Central memory CD8-positive, alpha-beta T cell (primary cell): ENCODE measurements around the gene TMEM132D.

Experiments
- ATAC-seq: fragments of 150-1000 bp; cut with Tn5 transposase; replicated peaks from 2 replicates; pipeline ENCODE4 v1.10.0; 2022; ENCODE audit warnings: mild to moderate bottlenecking, moderate FRiP score, moderate number of reproducible peaks; ENCODE audit not compliant: poor library complexity, severe bottlenecking; ENCODE audit errors: extremely low read depth
- DNase-seq, 2 donors: peaks; one replicate each; pipeline ENCODE4 v3.0.0; 2021; ENCODE audit warnings: low spot score in 2 of 2
- H3K27ac Mint-ChIP-seq: one replicate; pipeline ENCODE4 v1.8.0; 2022; ENCODE audit warnings: low read depth, mild to moderate bottlenecking, moderate library complexity, mixed read lengths
- H3K27me3 Mint-ChIP-seq: one replicate; pipeline ENCODE4 v1.8.0; 2022; ENCODE audit warnings: mixed read lengths
- H3K36me3 Mint-ChIP-seq: one replicate; pipeline ENCODE4 v1.8.0; 2022; ENCODE audit warnings: mild to moderate bottlenecking, moderate library complexity, mixed read lengths; ENCODE audit not compliant: insufficient read depth
- H3K4me1 Mint-ChIP-seq: one replicate; pipeline ENCODE4 v1.8.0; 2022; ENCODE audit warnings: mixed read lengths
- H3K4me3 Mint-ChIP-seq: one replicate; pipeline ENCODE4 v1.8.0; 2022; ENCODE audit warnings: mild to moderate bottlenecking, moderate library complexity, mixed read lengths
- H3K9me3 Mint-ChIP-seq: one replicate; pipeline ENCODE4 v1.8.0; 2022; ENCODE audit warnings: mixed read lengths

Gene TMEM132D

GRCh38 chr12:129687731-129688130 is 216.1 kb downstream of the TMEM132D start:
- Mint-ChIP-seq H3K9me3 (peaks cover 13% of the 10 kb centered on the region), H3K27me3 (no peaks in the 10 kb centered on the region), H3K27ac (no peak overlapping the region), H3K36me3 (no peaks in the 10 kb centered on the region), H3K4me1 (no peaks in the 10 kb centered on the region), H3K4me3 (no peak overlapping the region)
- DNase-seq = no peak
- ATAC-seq = no peak

- Mint-ChIP-seq H3K36me3 (no peaks in the 10 kb centered on the region), H3K27ac (no peak overlapping the region), H3K4me1 (no peaks in the 10 kb centered on the region), H3K4me3 (no peak overlapping the region), H3K9me3 (peaks cover 19% of the 10 kb centered on the region), H3K27me3 (no peaks in the 10 kb centered on the region)
- DNase-seq (no peak), ATAC-seq (no peak)
These were observed 222.0 kb downstream of the TMEM132D start for GRCh38 chr12:129681830-129682229.

- no peaks in the 10 kb centered on the region for H3K36me3 Mint-ChIP-seq
- DNase-seq (no peak), ATAC-seq (no peak)
- no peak overlapping the region for H3K27ac Mint-ChIP-seq
- no peak overlapping the region for H3K4me3 Mint-ChIP-seq
- peaks cover 26% of the 10 kb centered on the region for H3K9me3 Mint-ChIP-seq
- H3K4me1 Mint-ChIP-seq = no peaks in the 10 kb centered on the region
- no peaks in the 10 kb centered on the region for H3K27me3 Mint-ChIP-seq
These were observed 222.7 kb downstream of the TMEM132D start for GRCh38 chr12:129681151-129681550.

GRCh38 chr12:129676411-129676810 is 227.4 kb downstream of the TMEM132D start:
- Mint-ChIP-seq H3K27ac (no peak overlapping the region), H3K27me3 (no peaks in the 10 kb centered on the region), H3K4me1 (no peaks in the 10 kb centered on the region), H3K36me3 (no peaks in the 10 kb centered on the region), H3K4me3 (no peak overlapping the region), H3K9me3 (peaks cover 9% of the 10 kb centered on the region)
- DNase-seq = no peak
- no peak for ATAC-seq

GRCh38 chr12:129675947-129676346 is 227.9 kb downstream of the TMEM132D start:
- H3K27ac Mint-ChIP-seq = no peak overlapping the region
- no peaks in the 10 kb centered on the region for H3K4me1 Mint-ChIP-seq
- no peaks in the 10 kb centered on the region for H3K36me3 Mint-ChIP-seq
- no peak for DNase-seq
- H3K9me3 Mint-ChIP-seq = peaks cover 9% of the 10 kb centered on the region
- H3K4me3 Mint-ChIP-seq = no peak overlapping the region
- no peaks in the 10 kb centered on the region for H3K27me3 Mint-ChIP-seq
- ATAC-seq = no peak

GRCh38 chr12:129675496-129675895 is 228.3 kb downstream of the TMEM132D start:
- Mint-ChIP-seq H3K27ac (no peak overlapping the region), H3K4me1 (no peaks in the 10 kb centered on the region), H3K27me3 (no peaks in the 10 kb centered on the region), H3K36me3 (no peaks in the 10 kb centered on the region), H3K4me3 (no peak overlapping the region), H3K9me3 (peaks cover 9% of the 10 kb centered on the region)
- DNase-seq = no peak
- ATAC-seq = no peak

GRCh38 chr12:129673806-129674205 is 230.0 kb downstream of the TMEM132D start:
- Mint-ChIP-seq H3K4me1 (no peaks in the 10 kb centered on the region), H3K36me3 (no peaks in the 10 kb centered on the region), H3K9me3 (peaks cover 9% of the 10 kb centered on the region), H3K27ac (no peak overlapping the region), H3K4me3 (no peak overlapping the region), H3K27me3 (no peaks in the 10 kb centered on the region)
- DNase-seq = no peak
- ATAC-seq = no peak

- ATAC-seq (no peak), DNase-seq (no peak)
- Mint-ChIP-seq H3K27ac (no peak overlapping the region), H3K9me3 (peaks cover 9% of the 10 kb centered on the region), H3K4me1 (no peaks in the 10 kb centered on the region), H3K4me3 (no peak overlapping the region), H3K27me3 (no peaks in the 10 kb centered on the region), H3K36me3 (no peaks in the 10 kb centered on the region)
These were observed 231.7 kb downstream of the TMEM132D start for GRCh38 chr12:129672110-129672509.

GRCh38 chr12:129670256-129670920 is 233.4 kb downstream of the TMEM132D start:
- Mint-ChIP-seq H3K27me3 (no peaks in the 10 kb centered on the region), H3K4me1 (no peaks in the 10 kb centered on the region), H3K36me3 (no peaks in the 10 kb centered on the region), H3K9me3 (no peaks in the 10 kb centered on the region), H3K27ac (no peak overlapping the region), H3K4me3 (no peak overlapping the region)
- no peak for ATAC-seq
- DNase-seq = no peak

GRCh38 chr12:129665414-129665813 is 238.4 kb downstream of the TMEM132D start:
- H3K27me3 Mint-ChIP-seq = no peaks in the 10 kb centered on the region
- H3K27ac Mint-ChIP-seq = no peak overlapping the region
- H3K36me3 Mint-ChIP-seq = no peaks in the 10 kb centered on the region
- DNase-seq = no peak
- H3K4me1 Mint-ChIP-seq = no peaks in the 10 kb centered on the region
- H3K9me3 Mint-ChIP-seq = no peaks in the 10 kb centered on the region
- ATAC-seq = no peak
- no peak overlapping the region for H3K4me3 Mint-ChIP-seq

- H3K27me3 Mint-ChIP-seq = no peaks in the 10 kb centered on the region
- no peaks in the 10 kb centered on the region for H3K4me1 Mint-ChIP-seq
- H3K9me3 Mint-ChIP-seq = no peaks in the 10 kb centered on the region
- no peak overlapping the region for H3K27ac Mint-ChIP-seq
- DNase-seq (no peak), ATAC-seq (no peak)
- no peaks in the 10 kb centered on the region for H3K36me3 Mint-ChIP-seq
- H3K4me3 Mint-ChIP-seq = no peak overlapping the region
These were observed 241.6 kb downstream of the TMEM132D start for GRCh38 chr12:129662234-129662633.

GRCh38 chr12:129660946-129661345 is 242.9 kb downstream of the TMEM132D start:
- ATAC-seq = no peak
- no peaks in the 10 kb centered on the region for H3K36me3 Mint-ChIP-seq
- H3K9me3 Mint-ChIP-seq = peaks cover 3% of the 10 kb centered on the region
- H3K4me3 Mint-ChIP-seq = no peak overlapping the region
- no peaks in the 10 kb centered on the region for H3K4me1 Mint-ChIP-seq
- H3K27ac Mint-ChIP-seq = no peak overlapping the region
- no peak for DNase-seq
- peaks cover 1% of the 10 kb centered on the region for H3K27me3 Mint-ChIP-seq

- ATAC-seq = no peak
- H3K36me3 Mint-ChIP-seq = no peaks in the 10 kb centered on the region
- no peaks in the 10 kb centered on the region for H3K4me1 Mint-ChIP-seq
These were observed 243.7 kb downstream of the TMEM132D start for GRCh38 chr12:129659961-129660622.

More at GRCh38 chr12:129659961-129660622, 243.7 kb downstream of the TMEM132D start:
- Mint-ChIP-seq H3K9me3 (peaks cover 6% of the 10 kb centered on the region), H3K27ac (no peak overlapping the region), H3K27me3 (peaks cover 6% of the 10 kb centered on the region), H3K4me3 (no peak overlapping the region)
- DNase-seq = no peak
